AG09319 (cell line): ENCODE results near the gene CFP.

Experiments used
- DNase-seq: peaks from one replicate; pipeline ENCODE4 v3.0.0-alpha.2; 2010; ENCODE audit warnings: low read depth; ENCODE audit errors: extremely low read depth
- TF ChIP-seq, protein P1 (sequence below): IDR thresholded peaks from 2 replicates; pipeline ENCODE4 v1.5.1; 2011; ENCODE audit warnings: low read depth, mild to moderate bottlenecking, inconsistent platforms, low read length, moderate library complexity

The CFP gene

DNA sequence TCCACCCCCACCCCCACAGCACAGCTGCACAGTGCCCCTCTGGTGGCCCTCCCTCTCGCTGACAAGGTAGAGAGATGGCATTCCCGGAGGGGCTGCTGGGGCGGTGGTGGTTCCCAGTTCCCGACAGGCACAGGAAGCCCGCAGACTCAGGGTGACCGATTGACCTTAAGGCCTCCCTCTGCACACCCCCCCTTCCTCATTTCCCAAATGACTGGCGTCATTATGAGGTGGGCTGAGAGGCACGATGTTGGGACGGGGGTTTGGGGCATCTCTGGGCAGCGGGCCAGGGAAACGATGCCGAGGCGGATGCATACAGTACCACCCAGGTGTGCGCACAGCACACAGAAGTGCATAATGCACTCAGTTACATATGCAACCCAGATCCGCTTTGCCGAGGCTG lies 51.0 kb downstream of the CFP start:
- TF ChIP-seq, protein P1, sequence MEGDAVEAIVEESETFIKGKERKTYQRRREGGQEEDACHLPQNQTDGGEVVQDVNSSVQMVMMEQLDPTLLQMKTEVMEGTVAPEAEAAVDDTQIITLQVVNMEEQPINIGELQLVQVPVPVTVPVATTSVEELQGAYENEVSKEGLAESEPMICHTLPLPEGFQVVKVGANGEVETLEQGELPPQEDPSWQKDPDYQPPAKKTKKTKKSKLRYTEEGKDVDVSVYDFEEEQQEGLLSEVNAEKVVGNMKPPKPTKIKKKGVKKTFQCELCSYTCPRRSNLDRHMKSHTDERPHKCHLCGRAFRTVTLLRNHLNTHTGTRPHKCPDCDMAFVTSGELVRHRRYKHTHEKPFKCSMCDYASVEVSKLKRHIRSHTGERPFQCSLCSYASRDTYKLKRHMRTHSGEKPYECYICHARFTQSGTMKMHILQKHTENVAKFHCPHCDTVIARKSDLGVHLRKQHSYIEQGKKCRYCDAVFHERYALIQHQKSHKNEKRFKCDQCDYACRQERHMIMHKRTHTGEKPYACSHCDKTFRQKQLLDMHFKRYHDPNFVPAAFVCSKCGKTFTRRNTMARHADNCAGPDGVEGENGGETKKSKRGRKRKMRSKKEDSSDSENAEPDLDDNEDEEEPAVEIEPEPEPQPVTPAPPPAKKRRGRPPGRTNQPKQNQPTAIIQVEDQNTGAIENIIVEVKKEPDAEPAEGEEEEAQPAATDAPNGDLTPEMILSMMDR = no peak
- no peak for DNase-seq

DNA sequence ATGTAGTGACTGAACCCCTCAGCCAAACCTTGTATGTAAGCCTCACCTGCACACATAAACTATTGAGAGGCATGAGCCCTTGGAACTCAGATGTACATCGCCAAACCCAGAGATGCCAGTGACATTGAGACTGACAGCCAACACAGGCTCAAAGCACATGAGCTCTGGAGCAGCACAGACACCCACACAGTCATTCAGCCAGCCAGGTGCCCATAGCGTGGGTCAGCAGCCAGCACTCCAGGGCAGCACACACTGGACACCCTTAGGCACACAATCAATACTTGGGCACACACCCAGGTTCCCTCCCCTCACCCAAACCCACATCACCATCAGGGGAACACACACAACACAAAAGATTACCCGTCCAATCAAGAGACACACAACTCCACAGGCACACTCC lies 51.8 kb downstream of the CFP start:
- no peak for DNase-seq
- TF ChIP-seq, protein P1 = no peak

DNA sequence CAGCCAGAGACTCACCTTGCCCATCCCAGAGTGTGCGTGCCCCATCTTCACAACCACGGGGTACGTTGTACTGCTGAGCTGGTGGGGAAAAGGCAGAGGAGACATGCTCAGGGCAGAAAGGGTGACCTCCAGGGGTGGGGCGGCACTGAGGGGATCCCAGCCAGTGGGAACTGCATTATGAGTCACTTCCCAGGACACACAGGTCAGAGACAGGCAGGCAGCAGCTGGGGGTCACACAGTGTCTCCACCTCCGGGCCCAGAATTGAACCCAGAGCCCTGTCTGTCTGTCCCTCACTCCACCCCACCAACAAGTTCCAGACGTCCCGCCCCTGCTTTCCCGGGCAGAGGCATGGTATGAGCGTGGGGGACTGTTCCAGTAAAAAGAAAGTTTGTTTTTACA lies 52.3 kb downstream of the CFP start:
- TF ChIP-seq, protein P1 = no peak
- no peak for DNase-seq

DNA sequence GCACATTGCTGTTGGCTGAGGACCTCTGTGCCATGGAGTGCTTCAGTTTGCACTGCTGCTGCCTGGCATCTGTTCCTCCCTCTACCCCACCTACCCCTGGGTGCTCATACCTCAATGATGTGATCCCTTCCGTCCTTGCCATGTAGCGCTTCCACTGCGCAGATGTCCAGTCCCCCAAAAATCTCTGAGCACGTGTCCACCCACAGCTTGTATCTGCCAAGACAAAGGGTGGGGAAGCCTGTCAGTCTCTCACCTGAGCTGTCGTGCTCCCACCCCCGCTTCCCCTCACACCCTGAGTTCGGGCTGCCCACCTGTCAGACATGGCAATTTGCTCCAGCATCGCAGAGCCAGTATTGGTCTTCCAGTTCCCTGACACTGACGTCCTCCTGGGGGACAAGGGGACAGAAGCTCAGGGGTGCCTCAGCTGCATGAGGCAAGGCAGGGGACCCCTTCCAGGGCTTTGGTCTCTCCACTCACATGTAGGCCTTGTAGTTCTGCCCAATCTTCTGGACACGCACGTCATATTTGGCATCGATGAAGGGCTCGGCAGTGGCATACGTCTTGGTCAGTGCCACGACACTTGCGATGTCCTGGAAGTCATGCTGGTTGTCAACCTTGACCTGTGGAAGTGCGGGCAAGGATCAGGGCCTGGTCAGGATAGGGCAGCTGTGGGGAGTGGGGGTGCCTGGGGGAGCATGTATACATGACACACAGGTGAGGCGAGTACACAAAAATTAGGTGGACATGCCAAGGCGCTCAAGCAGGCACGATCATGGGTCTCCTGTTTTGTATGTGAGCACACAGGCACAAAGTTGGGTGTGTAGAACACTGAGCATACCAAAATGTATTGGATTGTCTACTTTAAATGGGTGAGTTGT lies 53.5 kb downstream of the CFP start:
- TF ChIP-seq, protein P1 = no peak
- no peak for DNase-seq

DNA sequence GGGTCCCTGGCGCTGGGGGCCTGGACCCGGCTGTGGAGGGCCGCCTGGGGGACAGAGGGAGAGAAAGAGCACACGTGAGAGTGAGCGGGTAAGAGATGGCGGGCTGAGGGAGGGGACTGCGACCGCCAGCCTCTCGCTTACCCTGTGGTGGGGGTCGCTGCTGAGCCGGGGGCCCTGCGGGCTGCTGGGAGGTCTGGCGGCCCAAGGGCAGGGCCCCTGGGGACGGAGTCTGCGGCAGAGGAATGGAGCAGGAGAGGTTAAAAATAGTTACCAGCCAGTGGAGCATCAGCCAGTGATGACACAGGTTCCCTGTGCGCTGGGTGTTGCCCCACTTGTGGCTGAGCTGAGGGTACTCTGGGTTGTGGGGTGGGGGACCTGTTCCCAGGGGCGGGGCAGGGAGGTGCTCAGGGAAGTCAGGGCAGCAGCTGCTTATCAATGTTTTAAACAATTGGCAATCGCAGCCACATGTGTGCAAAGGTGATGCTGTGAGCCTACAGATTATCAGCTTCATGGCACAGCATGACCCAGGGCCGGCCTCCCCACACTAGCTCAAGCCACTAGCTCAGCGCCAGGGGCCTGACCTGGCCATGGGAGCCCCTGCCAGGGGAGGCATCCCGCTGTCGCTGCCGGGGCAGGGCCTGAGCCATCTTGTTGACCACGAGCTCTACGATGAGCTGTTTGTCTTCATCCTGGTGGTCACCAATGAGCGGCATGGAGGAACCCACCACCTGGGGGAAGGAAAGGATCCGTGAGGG lies 55.0 kb downstream of the CFP start:
- no peak for DNase-seq
- TF ChIP-seq, protein P1 = no peak

DNA sequence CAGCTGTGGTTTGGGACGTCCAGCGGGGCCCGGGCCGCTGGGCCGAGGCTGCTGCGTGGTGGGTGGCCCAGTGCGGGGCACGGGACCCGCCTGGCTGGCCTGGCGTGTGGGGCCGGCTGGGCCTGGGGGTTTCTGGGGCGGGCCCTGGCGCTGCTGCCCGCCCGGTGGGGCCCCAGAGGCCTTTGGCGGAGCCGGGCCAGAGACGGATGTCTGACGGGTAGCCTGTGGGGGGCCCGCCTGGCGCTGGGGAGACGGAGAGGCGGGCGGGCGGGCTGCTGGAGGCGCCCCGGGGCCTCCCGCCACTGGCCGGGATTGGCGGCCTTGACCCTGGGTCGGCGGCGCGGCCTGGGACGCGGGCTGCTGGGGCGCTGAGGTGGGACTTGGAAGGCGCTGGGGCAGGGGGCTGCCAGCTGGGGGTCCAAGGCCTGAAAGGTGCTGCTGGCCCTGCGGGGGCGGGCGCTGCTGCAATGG lies 55.6 kb downstream of the CFP start:
- TF ChIP-seq, protein P1 = no peak
- no peak for DNase-seq
